RWPE1 (cell line): ENCODE measurements around the gene RDH14.

ENCODE experiments used
- CTCF ChIA-PET: fragments of 350-600 bp; sonication (Branson Sonifier 250); formaldehyde crosslinking; extraction: SDS; loops from one replicate; lab custom pipeline; 2021; lab: Yijun Ruan, JAX
- POLR2A ChIA-PET: fragments of 400-600 bp; formaldehyde crosslinking; extraction: SDS; loops from one replicate; lab custom pipeline; 2020; ENCODE audit warnings: antibody characterized with exemption; ENCODE audit not compliant: low non-redundant PET; lab: Yijun Ruan, JAX
- DNase-seq: peaks from one replicate; pipeline ENCODE4 v3.0.0; 2012; ENCODE audit warnings: low spot score
- H3K27ac ChIP-seq: fragments of 450-650 bp; 2 replicates; pipeline ENCODE4 v1.5.1; 2017
- TF ChIP-seq, protein P1 (sequence below): fragments of 450-650 bp; conservative IDR thresholded peaks from 2 replicates; pipeline ENCODE4 v1.5.1; 2017; ENCODE audit warnings: low read depth, mild to moderate bottlenecking

RDH14 gene

DNA sequence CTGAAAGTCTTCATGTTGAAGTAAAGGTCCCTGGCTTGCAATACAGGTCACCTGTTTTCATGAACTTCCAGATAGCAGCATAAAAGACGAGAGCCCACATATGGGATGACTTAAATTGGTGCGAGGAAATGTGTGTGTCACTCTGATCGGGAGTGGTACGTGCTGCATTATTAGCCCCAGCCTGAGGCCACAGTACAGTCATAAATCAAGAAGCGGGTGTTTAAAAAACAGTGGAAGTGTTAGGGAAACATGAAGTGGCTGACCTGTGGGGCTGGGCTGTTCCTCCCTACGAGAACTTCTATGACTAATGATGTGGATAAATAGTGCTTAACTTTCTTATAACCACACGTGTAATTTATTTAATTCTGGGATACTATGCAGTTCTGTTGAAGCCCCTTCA lies 24.4 kb downstream of the RDH14 start:
- H3K27ac ChIP-seq = no peak overlapping the region
- ChIA-PET POLR2A (no interaction called here), CTCF (interaction anchor here (0.7 kb wide), 1 partner anchor 148 kb away, joined by 3 read pairs; no protein-coding TSS in a partner anchor)
- TF ChIP-seq, protein P1, sequence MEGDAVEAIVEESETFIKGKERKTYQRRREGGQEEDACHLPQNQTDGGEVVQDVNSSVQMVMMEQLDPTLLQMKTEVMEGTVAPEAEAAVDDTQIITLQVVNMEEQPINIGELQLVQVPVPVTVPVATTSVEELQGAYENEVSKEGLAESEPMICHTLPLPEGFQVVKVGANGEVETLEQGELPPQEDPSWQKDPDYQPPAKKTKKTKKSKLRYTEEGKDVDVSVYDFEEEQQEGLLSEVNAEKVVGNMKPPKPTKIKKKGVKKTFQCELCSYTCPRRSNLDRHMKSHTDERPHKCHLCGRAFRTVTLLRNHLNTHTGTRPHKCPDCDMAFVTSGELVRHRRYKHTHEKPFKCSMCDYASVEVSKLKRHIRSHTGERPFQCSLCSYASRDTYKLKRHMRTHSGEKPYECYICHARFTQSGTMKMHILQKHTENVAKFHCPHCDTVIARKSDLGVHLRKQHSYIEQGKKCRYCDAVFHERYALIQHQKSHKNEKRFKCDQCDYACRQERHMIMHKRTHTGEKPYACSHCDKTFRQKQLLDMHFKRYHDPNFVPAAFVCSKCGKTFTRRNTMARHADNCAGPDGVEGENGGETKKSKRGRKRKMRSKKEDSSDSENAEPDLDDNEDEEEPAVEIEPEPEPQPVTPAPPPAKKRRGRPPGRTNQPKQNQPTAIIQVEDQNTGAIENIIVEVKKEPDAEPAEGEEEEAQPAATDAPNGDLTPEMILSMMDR = no peak
- DNase-seq = peak; percentile 70

DNA sequence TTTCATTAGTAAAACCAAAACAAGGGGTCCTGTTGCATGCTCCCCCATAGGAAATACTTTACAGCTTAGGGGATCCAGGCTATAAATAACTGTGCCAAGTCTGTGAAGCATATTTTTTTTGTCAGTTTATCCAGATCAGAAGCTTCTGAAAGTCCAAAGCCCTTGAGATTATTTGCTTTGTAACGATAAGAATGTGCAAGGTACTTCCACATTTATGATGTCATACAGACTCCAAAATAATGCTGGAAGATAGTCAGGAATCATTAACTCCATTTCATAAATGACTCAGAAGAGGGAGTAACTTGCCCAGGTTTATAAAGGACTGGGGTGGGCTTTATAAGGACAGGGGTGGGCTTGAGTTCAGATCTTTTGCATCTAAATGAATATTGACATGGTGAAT lies 29.3 kb downstream of the RDH14 start:
- no peak for DNase-seq
- no peak overlapping the region for H3K27ac ChIP-seq
- POLR2A ChIA-PET = no interaction called here
- TF ChIP-seq, protein P1 = no peak
- CTCF ChIA-PET = no interaction called here

DNA sequence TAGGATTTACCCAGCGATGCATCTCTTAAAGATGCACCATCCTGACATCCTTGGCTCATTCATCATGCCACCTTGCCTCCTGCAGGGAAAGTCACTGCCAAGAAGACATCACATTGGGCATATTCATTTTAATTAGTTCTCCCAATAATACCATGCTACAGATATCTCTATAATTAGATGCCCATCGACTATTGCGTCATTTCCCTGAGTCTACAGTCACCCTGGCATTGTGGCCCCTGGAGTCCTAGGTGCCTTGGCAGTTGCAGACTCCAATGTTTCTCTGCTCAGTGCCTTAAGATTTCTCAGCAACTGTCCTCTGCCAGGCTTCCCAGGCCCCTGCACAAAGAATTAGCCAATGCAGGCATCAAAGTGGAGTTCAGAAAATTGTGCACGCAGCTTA lies 32.6 kb downstream of the RDH14 start:
- POLR2A ChIA-PET = no interaction called here
- TF ChIP-seq, protein P1 = no peak
- DNase-seq = no peak
- H3K27ac ChIP-seq = no peak overlapping the region
- CTCF ChIA-PET = interaction anchor here (0.6 kb wide), 1 partner anchor 52 kb away, joined by 4 read pairs; no protein-coding TSS in a partner anchor

DNA sequence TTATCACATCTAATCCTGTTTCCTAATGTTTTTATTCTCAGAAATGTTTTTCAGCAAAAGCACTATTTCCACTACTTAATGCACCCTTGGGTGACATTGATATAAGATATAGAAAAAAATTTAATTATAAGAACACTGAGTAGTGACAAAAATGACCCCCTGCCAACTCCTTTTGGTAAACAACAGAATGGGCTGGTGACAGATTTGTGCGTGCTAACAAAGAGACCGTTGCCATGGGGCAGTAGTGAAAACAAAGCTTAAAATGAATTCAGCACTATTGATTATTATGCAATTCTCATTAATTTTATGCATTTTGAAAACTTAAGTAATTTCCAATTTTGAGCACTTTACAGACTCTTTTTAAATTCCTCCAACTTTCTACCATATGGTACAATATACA lies 33.1 kb downstream of the RDH14 start:
- POLR2A ChIA-PET = no interaction called here
- CTCF ChIA-PET = interaction anchor here (0.6 kb wide), 1 partner anchor 53 kb away, joined by 4 read pairs; no protein-coding TSS in a partner anchor
- no peak for DNase-seq

DNA sequence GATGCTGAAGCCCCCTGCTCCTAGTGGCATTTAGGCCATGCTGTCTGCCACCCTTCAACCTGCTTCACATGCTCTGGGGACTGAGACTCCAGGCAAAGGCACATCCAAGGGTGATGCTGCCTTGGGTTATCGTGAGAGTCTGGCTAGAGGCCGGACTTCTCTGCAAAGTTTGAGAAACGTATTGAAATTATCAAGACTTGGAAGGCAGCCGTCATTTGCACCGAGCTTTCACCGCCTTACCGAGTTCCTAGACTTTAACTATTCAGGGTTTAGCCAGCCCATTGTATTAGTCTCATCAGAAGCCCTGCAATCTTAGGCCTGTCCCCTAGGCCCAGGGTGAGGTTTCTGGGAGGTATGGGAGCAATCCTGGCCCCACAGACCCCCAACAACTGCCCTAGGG lies 34.0 kb downstream of the RDH14 start:
- no peak overlapping the region for H3K27ac ChIP-seq
- DNase-seq = no peak
- CTCF ChIA-PET = no interaction called here
- TF ChIP-seq, protein P1 = no peak
- POLR2A ChIA-PET = no interaction called here

More for the DNA sequence above, 33.1 kb downstream of the RDH14 start:
- TF ChIP-seq, protein P1 = no peak
- no peak overlapping the region for H3K27ac ChIP-seq

DNA sequence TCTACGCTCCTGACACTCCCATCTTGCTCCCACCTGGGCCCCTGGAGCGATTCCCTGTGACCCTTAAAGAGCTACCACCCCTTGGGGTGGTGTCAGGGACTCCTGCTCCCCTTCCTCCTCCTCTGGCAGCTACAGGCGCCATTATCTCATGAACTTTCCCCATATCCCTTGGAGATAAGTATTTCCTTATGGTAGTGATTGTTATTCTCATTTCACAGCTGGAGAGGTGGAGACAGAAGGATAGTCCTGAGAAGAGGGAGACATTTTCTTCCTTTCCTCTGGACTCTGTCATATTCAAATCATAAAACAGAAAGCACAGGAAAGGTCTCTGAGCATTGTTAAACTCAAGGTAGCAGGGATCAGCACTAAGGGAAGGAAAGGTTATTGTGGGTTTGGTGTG lies 34.6 kb downstream of the RDH14 start:
- CTCF ChIA-PET = no interaction called here
- TF ChIP-seq, protein P1 = no peak
- DNase-seq = no peak
- POLR2A ChIA-PET = no interaction called here
- no peak overlapping the region for H3K27ac ChIP-seq
